Measurements from ENCODE around the gene TBC1D13.
A peak's percentile ranks its signal among the peaks of the same experiment; 100 is the strongest.
"Not testable (repeated sequence)": the region's sequence is repeated elsewhere in the genome, so short reads cannot be mapped to it uniquely, and the experiment has no call there.

Gene TBC1D13, protein sequence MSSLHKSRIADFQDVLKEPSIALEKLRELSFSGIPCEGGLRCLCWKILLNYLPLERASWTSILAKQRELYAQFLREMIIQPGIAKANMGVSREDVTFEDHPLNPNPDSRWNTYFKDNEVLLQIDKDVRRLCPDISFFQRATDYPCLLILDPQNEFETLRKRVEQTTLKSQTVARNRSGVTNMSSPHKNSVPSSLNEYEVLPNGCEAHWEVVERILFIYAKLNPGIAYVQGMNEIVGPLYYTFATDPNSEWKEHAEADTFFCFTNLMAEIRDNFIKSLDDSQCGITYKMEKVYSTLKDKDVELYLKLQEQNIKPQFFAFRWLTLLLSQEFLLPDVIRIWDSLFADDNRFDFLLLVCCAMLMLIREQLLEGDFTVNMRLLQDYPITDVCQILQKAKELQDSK

DNA sequence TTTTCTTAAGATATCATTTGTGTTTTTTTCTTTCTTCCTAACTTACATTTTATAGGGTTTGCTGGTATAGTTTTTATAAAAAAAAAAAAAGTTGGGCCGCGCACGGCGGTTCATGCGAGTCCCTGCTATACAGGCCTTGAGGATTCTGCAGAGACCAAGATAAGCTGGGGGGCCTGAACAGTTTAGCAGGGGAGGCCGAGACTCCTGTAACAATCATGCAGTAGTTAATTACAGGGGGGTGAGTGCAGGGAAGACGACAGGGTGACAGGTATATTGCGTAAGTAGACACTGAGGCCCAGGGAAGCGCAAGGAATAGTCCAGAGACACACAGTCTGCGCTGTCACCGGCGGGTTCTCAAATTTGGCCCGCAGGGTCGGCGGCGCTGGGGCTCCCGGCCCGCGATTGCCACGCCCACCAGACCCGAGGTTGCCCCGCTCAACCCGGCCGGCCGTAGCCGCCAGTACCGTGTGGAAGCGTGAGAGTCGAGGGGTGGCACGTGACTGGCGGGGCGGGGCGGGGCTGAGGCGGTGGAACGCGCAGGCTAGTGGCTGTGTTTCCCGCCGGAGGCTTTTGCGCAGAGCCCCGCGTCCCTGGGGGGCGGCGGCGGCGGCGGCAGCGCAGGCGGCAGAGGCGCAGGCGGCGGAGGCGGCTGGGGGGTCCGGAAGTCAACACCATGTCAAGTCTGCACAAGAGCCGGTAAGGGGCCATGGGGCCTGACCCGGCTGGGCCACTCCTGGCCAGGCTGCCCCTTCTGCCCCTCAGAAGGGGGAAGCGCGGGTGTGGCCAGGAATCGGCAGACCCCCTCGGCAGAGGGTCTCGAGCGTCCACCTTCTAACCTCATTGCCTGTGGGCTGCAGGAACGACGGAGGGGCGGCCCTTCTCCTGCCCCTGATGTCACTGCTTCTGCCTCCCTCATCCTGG is at the start of gene TBC1D13:
TSS of gene TBC1D13 (plus strand) at position 573 of the 921 bp plus-strand sequence. CDS start at position 674, 101 bp downstream.
- peak; percentile 94 for DNase-seq

DNA sequence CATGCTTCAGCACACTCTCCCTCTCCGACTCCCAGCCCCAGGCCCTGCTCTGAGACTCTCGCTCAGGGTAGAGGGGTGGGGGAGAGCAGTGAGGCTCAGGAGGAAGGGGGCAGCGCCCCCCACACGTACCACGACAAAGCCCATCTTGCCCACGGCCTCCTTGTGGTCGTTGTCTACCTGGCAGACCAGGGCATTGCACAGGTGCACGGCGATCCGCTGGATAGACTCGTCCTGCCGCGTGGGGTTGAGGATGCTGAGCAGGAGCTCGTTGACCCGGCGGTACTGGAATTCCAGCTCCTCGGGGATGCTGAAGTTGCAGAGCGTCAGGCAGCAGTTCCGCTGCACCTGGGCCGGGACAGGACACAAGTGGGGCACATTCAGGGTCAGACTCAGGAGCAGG is 44.7 kb upstream of the TBC1D13 start:
- no peak for DNase-seq

DNA sequence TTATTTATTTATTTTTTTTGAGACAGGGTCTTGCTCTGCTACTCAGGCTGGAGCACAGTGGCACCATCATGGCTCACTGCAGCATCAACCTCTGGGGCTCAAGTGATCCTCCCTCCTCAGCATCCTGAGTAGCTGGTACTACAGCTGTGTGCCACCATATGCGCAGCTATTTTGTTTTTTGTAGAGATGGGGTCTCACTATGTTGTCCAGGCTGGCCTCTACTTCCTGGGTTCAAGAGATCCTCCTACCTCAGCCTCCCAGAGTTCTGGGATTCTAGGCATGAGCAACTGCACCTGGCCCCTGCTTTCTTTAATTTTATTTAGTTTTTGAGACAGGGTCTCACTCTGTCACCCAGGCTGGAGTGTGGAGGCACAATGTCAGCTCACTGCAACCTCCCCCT is 43.6 kb upstream of the TBC1D13 start:
- DNase-seq, result no peak

DNA sequence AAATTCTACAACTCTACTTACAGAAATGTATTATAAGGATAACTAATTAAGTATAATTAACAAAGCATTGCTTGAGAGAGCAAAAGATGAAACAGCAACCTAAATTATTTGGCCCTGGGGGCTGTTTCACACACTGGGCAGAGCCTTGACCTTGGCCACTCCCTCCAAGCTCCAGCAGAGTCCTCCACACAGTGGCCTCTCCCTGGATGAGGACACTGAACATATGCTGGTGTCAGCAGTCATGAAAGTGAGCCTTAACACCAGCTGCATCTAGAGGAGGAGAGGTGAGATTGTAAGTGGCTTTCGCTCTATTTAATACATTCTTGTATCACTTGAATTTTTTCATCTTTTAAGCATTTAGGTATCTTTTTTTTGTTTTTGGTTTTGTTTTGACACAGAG is 39.8 kb upstream of the TBC1D13 start:
- no peak for DNase-seq

DNA sequence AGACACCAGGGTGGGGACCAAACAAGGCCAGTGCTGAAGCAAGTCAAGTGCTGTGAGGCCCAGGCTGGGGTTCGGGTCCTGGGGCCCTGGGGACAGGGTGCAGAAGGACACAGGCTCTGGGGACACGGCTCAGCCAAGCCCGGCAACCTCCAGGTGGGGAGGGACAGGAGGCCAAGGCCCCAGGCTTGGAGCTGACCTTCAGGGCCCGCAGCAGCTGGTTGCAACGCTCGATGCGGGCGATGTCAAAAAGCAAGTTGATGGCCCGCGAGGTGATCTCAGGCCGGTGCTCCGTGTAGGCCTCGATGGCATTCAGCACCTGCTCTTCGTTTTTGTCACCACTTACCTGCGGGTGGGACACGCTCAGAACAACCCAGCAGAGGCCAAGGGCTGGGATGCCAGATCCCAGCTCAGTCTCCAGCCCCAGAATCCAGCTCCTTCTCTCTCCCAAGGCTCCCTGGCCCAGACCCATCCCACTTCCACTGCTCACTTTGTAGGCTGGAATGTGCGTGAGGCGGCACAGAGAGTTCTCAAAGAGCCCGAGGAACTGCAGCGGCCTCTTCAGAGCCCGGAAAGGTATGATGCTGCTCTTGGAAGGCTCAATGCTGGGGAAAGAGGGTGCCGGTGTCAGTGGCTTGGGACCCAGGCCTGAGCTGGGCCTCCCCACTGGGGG is 36.0 kb upstream of the TBC1D13 start:
- DNase-seq, result no peak

DNA sequence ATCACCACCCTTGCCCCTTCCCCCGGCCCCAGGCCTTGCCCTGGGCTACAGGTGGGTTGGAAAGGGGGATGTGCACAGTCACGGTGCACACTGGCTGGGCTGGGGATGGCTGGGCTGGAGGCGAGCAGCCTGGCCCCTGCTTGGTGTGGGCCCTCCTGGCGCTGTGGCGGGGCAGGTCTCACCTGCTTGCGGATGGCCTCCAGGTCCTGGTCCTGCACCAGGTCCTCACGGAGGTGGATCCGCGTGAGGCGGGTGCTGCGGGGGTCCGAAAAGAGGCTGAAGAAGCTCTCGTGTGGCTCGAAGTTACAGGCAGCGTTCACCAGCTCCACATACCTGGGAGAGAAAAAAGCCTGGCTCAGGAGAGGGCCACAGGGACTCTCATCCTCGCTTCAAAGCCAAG is 33.4 kb upstream of the TBC1D13 start:
- DNase-seq, result no peak

DNA sequence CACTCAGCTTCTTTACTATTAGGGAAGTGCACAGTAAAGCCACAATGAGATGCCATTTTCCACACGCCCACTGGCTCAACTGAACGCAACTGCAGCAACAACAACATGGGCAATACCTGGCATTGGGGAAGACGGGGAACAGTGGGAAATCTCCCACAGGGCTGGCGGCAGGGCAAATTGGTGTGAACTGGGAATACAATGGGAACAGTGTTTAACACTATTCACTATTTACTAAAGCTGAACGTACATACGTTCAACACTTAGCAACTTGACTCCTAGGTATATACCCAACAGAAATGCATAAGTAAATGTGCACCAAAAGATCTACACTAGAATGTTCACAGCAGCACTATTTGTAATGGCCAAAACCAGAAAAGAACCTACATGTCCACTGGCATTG is 29.5 kb upstream of the TBC1D13 start:
- no peak for DNase-seq

DNA sequence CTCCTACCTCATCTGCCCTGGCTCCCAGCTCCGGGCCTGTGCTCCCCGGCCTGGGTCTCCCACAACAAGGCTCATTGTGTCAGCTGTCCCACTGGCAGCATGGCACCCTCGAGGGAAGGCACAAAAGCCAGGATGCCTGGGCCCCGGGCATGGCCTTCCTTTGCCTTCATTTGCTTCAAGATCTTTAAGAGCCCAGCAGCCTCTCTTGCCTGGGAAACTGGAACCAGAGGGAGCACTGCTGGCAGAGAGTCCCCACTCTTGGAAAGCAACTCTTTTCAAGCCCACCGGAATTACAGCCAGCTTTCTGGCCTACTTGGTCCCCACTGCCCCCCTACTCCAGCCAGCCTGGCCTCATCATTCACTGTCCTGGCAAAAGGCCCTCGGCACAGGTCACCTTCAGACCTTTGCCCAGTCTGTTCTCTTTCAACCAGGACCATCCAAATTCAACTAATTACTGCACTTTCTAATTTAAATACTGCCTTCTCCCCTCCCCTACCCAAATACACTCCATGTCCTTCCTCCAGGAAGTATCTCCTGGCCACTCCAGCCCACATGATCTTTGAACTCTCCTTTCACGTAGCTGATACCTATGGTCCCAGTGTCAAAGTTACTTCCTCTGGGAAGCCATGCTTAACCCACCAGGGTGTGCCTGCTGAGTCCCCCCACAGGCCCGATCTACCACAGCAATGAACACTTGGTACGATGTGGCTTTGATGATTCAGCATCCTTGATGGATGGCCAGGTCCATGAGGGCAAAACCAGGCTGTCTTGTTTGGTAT is 24.2 kb upstream of the TBC1D13 start:
- DNase-seq, result no peak

DNA sequence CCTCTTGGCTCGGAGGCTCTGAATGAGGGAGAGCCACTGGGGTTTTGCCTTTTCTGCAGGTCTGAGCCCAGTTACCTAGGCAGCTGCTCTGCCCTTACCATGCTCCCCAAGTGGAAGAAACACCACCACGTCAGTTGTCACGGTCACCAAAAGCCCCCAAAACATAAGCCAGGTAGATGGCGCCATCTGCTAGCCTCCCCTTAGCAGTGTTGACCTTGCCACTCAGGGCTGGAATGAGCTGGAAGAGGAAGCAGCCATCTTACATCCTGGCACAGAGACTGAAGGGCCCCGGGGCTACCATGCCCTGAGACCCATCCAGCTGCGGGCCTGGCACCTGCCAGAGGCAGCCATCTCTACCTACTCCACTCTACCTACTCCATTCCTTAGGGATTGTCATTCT is 22.7 kb upstream of the TBC1D13 start:
- DNase-seq, result no peak

DNA sequence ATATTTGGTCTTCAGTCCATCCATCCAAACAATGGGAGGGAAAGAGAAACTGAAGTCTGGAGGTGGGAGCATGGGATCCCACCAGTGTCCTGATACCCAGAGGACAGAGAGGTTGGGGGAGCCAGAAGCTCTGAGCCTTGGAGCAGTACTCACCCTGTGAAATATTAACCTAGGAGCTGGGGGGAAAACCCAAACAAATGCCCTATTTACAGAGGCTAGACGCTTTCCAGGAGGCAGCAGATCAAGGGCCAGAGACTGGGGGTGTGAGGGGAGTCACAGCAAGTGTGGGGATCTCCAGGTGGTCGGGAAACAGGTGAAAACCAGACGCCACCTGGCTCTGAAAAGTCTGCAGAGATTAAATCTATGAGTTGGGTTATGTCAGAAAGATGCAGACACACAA is 21.6 kb upstream of the TBC1D13 start:
- no peak for DNase-seq

DNA sequence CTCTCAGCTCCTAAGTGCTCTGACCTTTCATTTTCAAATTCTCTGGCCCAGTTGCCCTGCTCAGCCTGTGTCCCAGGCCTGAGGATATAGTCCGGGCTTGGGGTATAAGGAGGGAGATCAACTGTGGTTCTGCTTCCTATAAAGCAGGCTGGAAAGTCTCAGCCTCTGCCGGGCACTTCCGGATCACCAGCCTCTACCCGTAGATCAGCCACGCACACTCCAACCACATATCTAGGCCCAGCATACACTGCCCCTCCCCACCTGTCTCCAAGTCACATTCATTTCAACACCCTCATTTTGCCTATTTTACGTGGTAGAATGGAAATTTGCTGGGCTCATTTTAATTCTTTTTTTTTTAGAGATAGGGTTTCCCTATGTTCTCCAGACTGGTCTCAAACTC is 18.4 kb upstream of the TBC1D13 start:
- DNase-seq, result no peak

DNA sequence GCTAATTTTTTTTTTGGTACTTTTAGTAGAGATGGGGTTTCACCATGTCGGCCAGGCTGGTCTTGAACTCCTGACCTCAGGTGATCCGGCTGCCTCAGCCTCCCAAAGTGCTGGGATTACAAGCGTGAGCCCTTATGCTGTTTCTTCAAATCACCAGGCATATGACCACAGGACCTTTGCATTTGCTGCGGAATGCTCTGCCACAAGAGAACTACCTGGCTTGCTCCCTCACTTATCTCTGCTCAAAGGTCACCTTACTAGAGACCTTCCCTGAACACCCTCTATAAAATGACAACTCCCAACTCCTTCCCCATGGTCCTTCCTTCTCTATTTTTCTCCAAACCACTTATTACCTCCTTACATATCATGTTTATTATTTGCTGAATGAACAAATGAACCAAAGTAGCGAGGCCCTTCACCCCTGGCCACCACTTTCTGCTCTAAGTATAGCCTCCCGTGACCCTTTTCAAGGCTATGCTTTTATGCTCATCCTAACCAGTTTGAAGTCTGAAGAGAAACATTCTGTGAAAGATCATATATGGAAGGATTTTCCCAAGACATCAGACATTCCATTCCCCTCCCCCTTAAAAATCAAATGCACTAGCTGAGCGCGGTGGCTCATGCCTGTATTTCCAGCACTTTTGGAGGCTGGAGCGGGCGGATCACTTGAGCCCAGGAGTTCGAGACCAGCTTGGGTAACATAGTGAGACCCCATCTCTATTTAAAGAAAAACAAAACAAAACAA is 16.6 kb upstream of the TBC1D13 start:
- no peak for DNase-seq

DNA sequence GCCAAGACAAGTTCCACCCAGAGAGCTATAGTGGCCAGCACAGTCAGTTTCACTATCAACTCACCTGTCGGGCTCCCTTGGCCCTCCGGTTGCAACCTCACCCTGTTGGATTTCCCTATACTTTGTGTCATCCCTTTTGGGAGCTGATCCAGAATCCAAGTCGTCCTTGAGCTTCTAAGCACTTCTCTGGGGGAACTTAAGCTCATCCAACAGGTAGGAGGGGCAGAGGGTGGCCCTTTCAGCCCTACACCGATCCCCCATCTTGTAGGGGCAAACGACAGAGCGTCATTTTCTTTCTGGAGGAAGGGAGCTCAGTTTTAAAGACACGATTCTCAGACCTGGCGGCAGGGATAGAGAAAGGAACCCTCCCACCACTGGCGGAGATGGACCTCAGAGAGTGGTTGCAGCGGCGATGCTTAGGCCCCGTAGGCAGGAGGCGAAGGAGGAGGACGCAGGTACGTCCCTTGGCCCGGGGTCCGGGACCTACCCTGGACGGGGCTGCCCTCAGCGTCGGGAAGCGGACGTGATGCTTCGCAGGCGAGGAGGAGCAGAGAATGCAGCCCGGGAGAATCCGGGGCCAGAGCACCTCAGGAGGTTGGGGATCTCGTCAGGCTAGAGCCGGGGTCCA is 15.8 kb upstream of the TBC1D13 start:
- DNase-seq, result peak; percentile 74

DNA sequence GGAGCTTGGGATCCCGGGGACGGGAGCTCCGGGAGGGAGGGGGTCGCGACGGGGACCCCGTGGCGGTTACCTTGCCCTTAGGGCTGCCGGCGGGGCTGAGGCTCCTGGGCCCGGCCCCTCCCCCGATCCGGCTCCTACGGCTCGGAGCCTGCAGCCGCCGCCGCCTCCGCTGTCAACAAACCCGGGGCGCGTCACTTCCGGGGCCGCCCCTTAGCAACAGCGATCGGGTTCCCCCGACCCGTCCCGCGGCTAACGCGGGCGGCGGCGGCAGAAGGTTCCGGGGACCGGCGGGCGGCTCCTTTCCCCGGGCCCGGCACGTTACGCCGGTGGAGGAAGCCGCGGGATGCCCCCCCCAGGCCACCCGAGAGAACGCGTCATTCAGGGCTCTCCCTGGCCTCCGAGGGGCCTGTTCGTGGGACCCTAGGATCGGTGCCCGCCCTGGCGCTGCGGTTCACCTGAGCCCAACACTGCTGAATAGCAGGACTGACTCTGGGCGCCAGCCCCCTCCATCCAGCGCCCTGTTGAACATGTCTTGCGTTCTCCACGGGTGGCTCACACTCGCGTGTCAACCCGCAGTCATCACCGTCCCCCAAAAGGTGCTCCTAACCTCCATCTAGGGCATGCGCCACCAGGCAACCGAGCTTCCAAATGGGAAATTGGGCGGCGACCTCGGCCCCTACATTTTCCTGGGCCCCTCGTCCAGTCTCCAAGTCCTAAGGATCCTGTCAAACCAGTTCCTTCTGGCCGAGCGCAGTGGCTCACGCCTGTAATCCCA is 15.1 kb upstream of the TBC1D13 start, which contains the start of gene ZER1:
TSS of gene ZER1 (minus strand) at position 183 of the 775 bp plus-strand sequence. CDS start 16,362 bp downstream, outside the sequence.
- peak; percentile 93 for DNase-seq

DNA sequence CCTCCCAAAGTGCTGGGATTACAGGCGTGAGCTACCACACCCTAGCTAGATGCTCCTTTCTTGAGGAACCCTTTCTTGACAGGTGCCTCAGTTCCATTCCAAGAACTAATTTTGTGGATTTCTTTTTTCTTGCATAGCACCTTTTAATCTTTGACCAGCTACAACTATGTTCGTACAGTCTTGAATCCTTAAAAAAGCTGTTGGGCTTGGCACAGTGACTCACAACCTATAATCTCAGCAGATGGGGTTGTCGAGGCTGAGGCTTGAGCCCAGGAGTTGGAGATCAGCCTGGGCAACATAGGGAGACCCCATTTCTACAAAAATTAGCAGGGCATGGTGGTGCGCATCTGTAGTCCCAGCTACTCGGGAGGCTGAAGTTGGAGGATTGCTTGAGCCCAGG is 14.0 kb upstream of the TBC1D13 start:
- DNase-seq, result no peak

DNA sequence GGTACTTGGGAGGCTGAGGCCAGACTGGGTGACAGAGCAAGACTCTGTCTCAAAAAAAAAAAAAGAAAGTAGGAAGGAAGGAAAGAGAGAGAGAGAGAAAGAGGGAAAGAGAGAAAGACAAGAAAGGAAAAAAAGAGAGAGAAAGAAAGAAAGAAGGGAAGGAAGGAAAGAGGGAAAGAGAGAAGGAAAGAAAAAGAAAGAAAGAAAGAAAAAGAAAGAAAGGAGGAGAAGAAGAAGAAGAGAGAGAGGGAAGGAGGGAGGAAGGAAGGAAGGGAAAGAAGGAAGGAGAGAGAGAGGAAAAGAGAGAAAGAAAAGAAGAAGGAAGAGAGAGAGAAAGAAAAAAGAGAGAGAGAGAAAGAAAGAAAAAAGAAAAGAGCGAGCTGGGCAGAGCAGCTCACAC is 12.2 kb upstream of the TBC1D13 start:
- DNase-seq, result no peak

DNA sequence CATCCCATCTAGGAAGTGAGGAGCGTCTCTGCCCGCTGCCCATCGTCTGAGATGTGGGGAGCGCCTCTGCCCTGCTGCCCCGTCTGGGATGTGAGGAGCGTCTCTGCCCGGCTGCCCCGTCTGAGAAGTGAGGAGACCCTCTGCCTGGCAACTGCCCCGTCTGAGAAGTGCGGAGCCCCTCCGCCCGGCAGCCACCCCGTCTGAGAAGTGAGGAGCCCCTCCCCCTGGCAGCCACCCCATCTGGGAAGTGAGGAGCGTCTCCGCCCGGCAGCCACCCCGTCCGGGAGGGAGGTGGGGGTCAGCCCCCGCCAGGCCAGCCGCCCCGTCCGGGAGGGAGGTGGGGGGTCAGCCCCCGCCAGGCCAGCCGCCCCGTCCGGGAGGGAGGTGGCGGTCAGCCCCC is 7.0 kb upstream of the TBC1D13 start:
- DNase-seq, result not testable (repeated sequence)

DNA sequence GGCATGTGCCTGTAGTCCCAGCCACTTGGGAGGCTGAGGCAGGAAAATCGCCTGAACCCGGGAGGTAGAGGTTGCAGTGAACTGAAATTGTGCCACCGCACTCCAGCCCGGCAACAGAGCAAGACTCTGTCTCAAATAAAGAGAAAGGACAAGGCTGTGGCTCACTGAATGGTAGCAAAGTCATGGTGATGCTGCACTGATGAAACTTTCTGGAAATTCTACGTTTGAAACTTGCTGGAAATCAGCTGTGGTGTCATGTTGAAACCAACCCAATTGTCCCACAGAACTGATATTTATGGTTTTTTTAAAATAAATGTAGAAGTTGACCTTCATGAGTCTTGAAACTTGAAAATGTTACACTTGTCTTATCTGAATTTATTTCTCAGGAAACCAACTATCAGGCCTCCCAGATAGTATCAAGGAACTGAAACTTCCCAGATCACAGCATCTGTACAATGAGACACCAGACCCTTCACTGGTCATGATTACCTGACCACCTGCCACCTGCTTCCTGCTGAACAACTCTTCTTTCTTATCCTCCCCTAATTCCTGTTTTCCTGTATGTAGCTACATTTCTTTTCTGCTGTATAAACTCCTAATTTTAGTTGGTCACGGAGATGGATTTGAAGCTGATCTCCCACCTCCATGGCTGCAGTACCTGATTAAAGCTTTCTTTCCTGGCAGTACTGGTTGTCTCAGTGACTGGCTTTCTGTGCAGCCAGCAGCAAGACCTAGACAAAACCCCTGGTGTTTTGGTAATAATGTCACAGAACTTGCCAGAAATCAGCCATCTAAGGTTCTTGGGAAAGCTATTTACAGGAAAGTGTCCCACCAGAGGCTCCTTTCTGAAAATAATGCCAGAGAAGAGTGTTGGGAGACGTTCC is 5.6 kb upstream of the TBC1D13 start:
- DNase-seq, result no peak

DNA sequence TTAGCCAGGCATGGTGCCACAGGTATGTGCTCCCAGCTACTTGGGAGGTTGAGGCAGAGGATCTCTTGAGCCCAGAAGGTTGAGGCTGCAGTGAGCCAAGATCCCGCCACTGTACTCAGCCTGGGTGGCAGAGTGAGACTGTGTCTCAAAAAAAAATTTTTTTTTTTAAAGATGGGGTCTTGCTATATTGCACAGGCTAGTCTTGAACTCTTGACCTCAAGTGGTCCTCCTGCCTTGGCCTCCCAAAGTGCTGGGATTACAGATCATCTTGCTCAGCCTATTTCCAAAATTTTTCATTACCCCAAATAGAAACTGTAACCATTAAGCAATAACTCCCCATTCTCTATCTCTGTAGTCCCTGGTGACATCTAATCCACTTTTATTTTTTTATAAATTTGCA is 4.4 kb upstream of the TBC1D13 start:
- DNase-seq, result no peak
